Osteoblast (primary cell): ENCODE results near the gene SPRING1. TPM values are rescaled to one million over a fixed set of nuclear protein-coding genes. Genes with fewer than 3 reads are reported as not detected.
"Not testable (repeated sequence)": the region's sequence is repeated elsewhere in the genome, so short reads cannot be mapped to it uniquely, and the experiment has no call there.

Experiments
- DNase-seq: peaks from one replicate; pipeline ENCODE4 v3.0.0; 2011; ENCODE audit warnings: low spot score, mixed read lengths; ENCODE audit not compliant: insufficient read length; ENCODE audit errors: missing footprints
- H2AFZ ChIP-seq: 2 replicates; pipeline ENCODE4 v1.6.0; 2011; ENCODE audit warnings: mild to moderate bottlenecking, low read length
- H3K27ac ChIP-seq: 2 replicates; pipeline ENCODE4 v1.5.1; 2011; ENCODE audit warnings: mild to moderate bottlenecking, low read depth, low read length, moderate library complexity
- H3K27me3 ChIP-seq: 2 replicates; pipeline ENCODE4 v1.6.0; 2012; ENCODE audit warnings: mild to moderate bottlenecking, control low read depth, inconsistent platforms, low read length, moderate library complexity; ENCODE audit not compliant: insufficient read depth
- H3K36me3 ChIP-seq: 2 replicates; pipeline ENCODE4 v1.5.1; 2011; ENCODE audit warnings: mild to moderate bottlenecking, low read length, control low read depth, moderate library complexity; ENCODE audit not compliant: insufficient read depth
- H3K4me1 ChIP-seq: 2 replicates; pipeline ENCODE4 v1.5.1; 2011; ENCODE audit warnings: mild to moderate bottlenecking, low read length, control low read depth, moderate library complexity; ENCODE audit not compliant: insufficient read depth
- H3K4me2 ChIP-seq: 2 replicates; pipeline ENCODE4 v1.6.0; 2011; ENCODE audit warnings: mild to moderate bottlenecking, low read length; ENCODE audit not compliant: insufficient read depth
- H3K4me3 ChIP-seq: fragments of 200-600 bp; sonication (generic); 3 replicates; pipeline ENCODE4 v1.5.1; 2012; ENCODE audit warnings: mild to moderate bottlenecking, low read length, inconsistent platforms; ENCODE audit not compliant: insufficient read depth
- H3K79me2 ChIP-seq: 2 replicates; pipeline ENCODE4 v1.6.0; 2012; ENCODE audit warnings: mild to moderate bottlenecking, low read length, control low read depth, inconsistent platforms; ENCODE audit not compliant: insufficient read depth
- H3K9me3 ChIP-seq: 2 replicates; pipeline ENCODE4 v1.5.1; 2011; ENCODE audit warnings: low read depth, low read length, control low read depth
- H4K20me1 ChIP-seq: 2 replicates; pipeline ENCODE4 v1.6.0; 2012; ENCODE audit warnings: mild to moderate bottlenecking, low read length, control low read depth; ENCODE audit not compliant: insufficient read depth
- CTCF ChIP-seq: IDR thresholded peaks from 2 replicates; pipeline ENCODE4 v1.5.1; 2011; ENCODE audit warnings: mild to moderate bottlenecking, low read depth, low read length, moderate library complexity; ENCODE audit errors: extremely low read depth
- total RNA-seq: library from RNA; depleted of rRNA; stranded (reverse); fragments of >200 nt; gene quantifications from 2 replicates; pipeline ENCODE4 v1.2.3, GENCODE V29; 2012

SPRING1 gene
- total RNA-seq, 1 donor, result 29.0 TPM

- no peaks in the 10 kb centered on the region for H3K79me2 ChIP-seq
- no peaks in the 10 kb centered on the region for H3K4me1 ChIP-seq
- no peak overlapping the region for H3K4me3 ChIP-seq
- H4K20me1 ChIP-seq, result no peaks in the 10 kb centered on the region
- H2AFZ ChIP-seq, result no peak overlapping the region
- DNase-seq, result no peak
- H3K27me3 ChIP-seq, result no peaks in the 10 kb centered on the region
- TF ChIP-seq CTCF, result no peak
- no peak overlapping the region for H3K27ac ChIP-seq
- H3K36me3 ChIP-seq, result no peaks in the 10 kb centered on the region
- no peaks in the 10 kb centered on the region for H3K9me3 ChIP-seq
- no peak overlapping the region for H3K4me2 ChIP-seq
These were observed 12.4 kb upstream of the SPRING1 start for GRCh38 chr12:116750298-116750697.

GRCh38 chr12:116749884-116750283 lies 12.0 kb upstream of the SPRING1 start:
- no peaks in the 10 kb centered on the region for H3K36me3 ChIP-seq
- no peaks in the 10 kb centered on the region for H3K27me3 ChIP-seq
- H2AFZ ChIP-seq, result no peak overlapping the region
- H3K9me3 ChIP-seq, result no peaks in the 10 kb centered on the region
- H3K4me3 ChIP-seq, result no peak overlapping the region
- H4K20me1 ChIP-seq, result no peaks in the 10 kb centered on the region
- no peak for TF ChIP-seq CTCF
- H3K4me1 ChIP-seq, result no peaks in the 10 kb centered on the region
- no peak for DNase-seq
- no peak overlapping the region for H3K27ac ChIP-seq
- no peaks in the 10 kb centered on the region for H3K79me2 ChIP-seq
- no peak overlapping the region for H3K4me2 ChIP-seq

- no peaks in the 10 kb centered on the region for H3K79me2 ChIP-seq
- no peaks in the 10 kb centered on the region for H3K9me3 ChIP-seq
- H3K27me3 ChIP-seq, result no peaks in the 10 kb centered on the region
- no peak overlapping the region for H2AFZ ChIP-seq
- no peaks in the 10 kb centered on the region for H4K20me1 ChIP-seq
- H3K4me2 ChIP-seq, result no peak overlapping the region
- H3K4me1 ChIP-seq, result no peaks in the 10 kb centered on the region
- no peaks in the 10 kb centered on the region for H3K36me3 ChIP-seq
- peak; percentile 38 for DNase-seq
- no peak overlapping the region for H3K27ac ChIP-seq
- TF ChIP-seq CTCF, result no peak
- H3K4me3 ChIP-seq, result no peak overlapping the region
These were observed 7.7 kb upstream of the SPRING1 start for GRCh38 chr12:116745554-116745953.

GRCh38 chr12:116744766-116745165 lies 6.9 kb upstream of the SPRING1 start:
- no peak overlapping the region for H3K4me2 ChIP-seq
- DNase-seq, result peak; percentile 58
- no peaks in the 10 kb centered on the region for H3K36me3 ChIP-seq
- H2AFZ ChIP-seq, result no peak overlapping the region
- no peaks in the 10 kb centered on the region for H3K27me3 ChIP-seq
- no peaks in the 10 kb centered on the region for H3K4me1 ChIP-seq
- no peaks in the 10 kb centered on the region for H4K20me1 ChIP-seq
- H3K9me3 ChIP-seq, result no peaks in the 10 kb centered on the region
- no peak overlapping the region for H3K27ac ChIP-seq
- no peaks in the 10 kb centered on the region for H3K79me2 ChIP-seq
- no peak for TF ChIP-seq CTCF
- no peak overlapping the region for H3K4me3 ChIP-seq

- H3K9me3 ChIP-seq, H3K4me3 ChIP-seq, H2AFZ ChIP-seq, DNase-seq, H3K4me2 ChIP-seq, H3K79me2 ChIP-seq, H4K20me1 ChIP-seq, H3K4me1 ChIP-seq, H3K27me3 ChIP-seq, H3K27ac ChIP-seq, H3K36me3 ChIP-seq: not testable (repeated sequence)
These were observed 4.9 kb upstream of the SPRING1 start for GRCh38 chr12:116742787-116743186.
